Embryonic facial prominence (tissue), 1 donor: Measurements from ENCODE around the gene TPRA1.

Experiments
- DNase-seq: peaks from one replicate; pipeline ENCODE4 v3.0.0-alpha.2; 2016; ENCODE audit errors: extremely low spot score

Gene TPRA1

GRCh38 chr3:127590282-127590592 lies 296 bp downstream of the TPRA1 start:
- DNase-seq = no peak

- DNase-seq = no peak
These were observed 792 bp downstream of the TPRA1 start for GRCh38 chr3:127589600-127590281.

GRCh38 chr3:127588806-127589577 lies 1.5 kb downstream of the TPRA1 start:
- no peak for DNase-seq

GRCh38 chr3:127587876-127588275 lies 2.7 kb downstream of the TPRA1 start:
- no peak for DNase-seq

GRCh38 chr3:127585813-127586413 lies 4.6 kb downstream of the TPRA1 start:
- DNase-seq = no peak

- DNase-seq = no peak
These were observed 5.2 kb downstream of the TPRA1 start for GRCh38 chr3:127585163-127585812.

- DNase-seq = no peak
These were observed 5.8 kb downstream of the TPRA1 start for GRCh38 chr3:127584734-127585133.

GRCh38 chr3:127580327-127581060 lies 10.0 kb downstream of the TPRA1 start:
- no peak for DNase-seq

GRCh38 chr3:127578802-127579201 lies 11.7 kb downstream of the TPRA1 start:
- DNase-seq = no peak

- DNase-seq = no peak
These were observed 12.4 kb downstream of the TPRA1 start for GRCh38 chr3:127578168-127578567.

- no peak for DNase-seq
These were observed 13.1 kb downstream of the TPRA1 start for GRCh38 chr3:127577448-127577847.

GRCh38 chr3:127574880-127575878 lies 15.4 kb downstream of the TPRA1 start:
- DNase-seq = peak; percentile 71

- DNase-seq = no peak
These were observed 16.6 kb downstream of the TPRA1 start for GRCh38 chr3:127573912-127574311.

GRCh38 chr3:127573401-127573800 lies 17.1 kb downstream of the TPRA1 start:
- no peak for DNase-seq

- DNase-seq = no peak
These were observed 17.8 kb downstream of the TPRA1 start for GRCh38 chr3:127572735-127573134.

- no peak for DNase-seq
These were observed 18.3 kb downstream of the TPRA1 start for GRCh38 chr3:127572186-127572585.

- no peak for DNase-seq
These were observed 20.0 kb downstream of the TPRA1 start for GRCh38 chr3:127570520-127570919.

- DNase-seq = no peak
These were observed 21.4 kb downstream of the TPRA1 start for GRCh38 chr3:127569160-127569559.

- DNase-seq = no peak
These were observed 21.9 kb downstream of the TPRA1 start for GRCh38 chr3:127568586-127568985.

- DNase-seq = no peak
These were observed 23.7 kb downstream of the TPRA1 start for GRCh38 chr3:127566833-127567232.

GRCh38 chr3:127565711-127566110 lies 24.8 kb downstream of the TPRA1 start:
- no peak for DNase-seq
